ENCODE measurements around the gene GPHN. TPM values are rescaled to one million over a fixed set of nuclear protein-coding genes. Genes with fewer than 3 reads are reported as not detected.

GPHN gene
- total RNA-seq, 1 experiment from 2014 or later: 18.1 TPM

GRCh38 chr14:66802962-66803361 is 295.0 kb downstream of the GPHN start:
- H3K4me3 Mint-ChIP-seq: no peak overlapping the region
- H3K9me3 Mint-ChIP-seq: peaks cover 41% of the 10 kb centered on the region
- H3K27me3 Mint-ChIP-seq (ENCODE audit: low read depth): no peaks in the 10 kb centered on the region
- CTCF ChIA-PET: no interaction called here
- TF ChIP-seq, protein P1, sequence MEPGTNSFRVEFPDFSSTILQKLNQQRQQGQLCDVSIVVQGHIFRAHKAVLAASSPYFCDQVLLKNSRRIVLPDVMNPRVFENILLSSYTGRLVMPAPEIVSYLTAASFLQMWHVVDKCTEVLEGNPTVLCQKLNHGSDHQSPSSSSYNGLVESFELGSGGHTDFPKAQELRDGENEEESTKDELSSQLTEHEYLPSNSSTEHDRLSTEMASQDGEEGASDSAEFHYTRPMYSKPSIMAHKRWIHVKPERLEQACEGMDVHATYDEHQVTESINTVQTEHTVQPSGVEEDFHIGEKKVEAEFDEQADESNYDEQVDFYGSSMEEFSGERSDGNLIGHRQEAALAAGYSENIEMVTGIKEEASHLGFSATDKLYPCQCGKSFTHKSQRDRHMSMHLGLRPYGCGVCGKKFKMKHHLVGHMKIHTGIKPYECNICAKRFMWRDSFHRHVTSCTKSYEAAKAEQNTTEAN (CRISPR knock-in tag; IDR thresholded peaks at IDR 0.05): no peak
- TF ChIP-seq ZNF219 (CRISPR knock-in tag; IDR thresholded peaks at IDR 0.05; ENCODE audit: borderline replicate concordance) (no peak), FOXK1 (CRISPR knock-in tag; IDR thresholded peaks at IDR 0.05) (no peak), CBFB (CRISPR knock-in tag; IDR thresholded peaks at IDR 0.05; ENCODE audit: low read depth) (no peak), ZSCAN18 (CRISPR knock-in tag; IDR thresholded peaks at IDR 0.05) (no peak), STAT6 (CRISPR knock-in tag; conservative IDR thresholded peaks at IDR 0.05; ENCODE audit: low read depth) (no peak), E2F1 (CRISPR knock-in tag; IDR thresholded peaks at IDR 0.05) (no peak), ZNF232 (CRISPR knock-in tag; IDR thresholded peaks at IDR 0.05) (no peak), TCF7 (CRISPR knock-in tag; IDR thresholded peaks at IDR 0.05; ENCODE audit: low read depth) (no peak), FOXJ3 (CRISPR knock-in tag; IDR thresholded peaks at IDR 0.05; ENCODE audit: borderline replicate concordance) (no peak), SMAD4 (CRISPR knock-in tag; IDR thresholded peaks at IDR 0.05) (no peak), GRHL2 (CRISPR knock-in tag; IDR thresholded peaks at IDR 0.05; ENCODE audit: insufficient replicate concordance, severe bottlenecking) (no peak), FOXP1 (CRISPR knock-in tag; IDR thresholded peaks at IDR 0.05; ENCODE audit: borderline replicate concordance) (no peak), NR2C2 (CRISPR knock-in tag; IDR thresholded peaks at IDR 0.05) (no peak), MAX (CRISPR knock-in tag; IDR thresholded peaks at IDR 0.05) (no peak), ZNF416 (CRISPR knock-in tag; IDR thresholded peaks at IDR 0.05) (no peak)
- TF ChIP-seq, protein P2, sequence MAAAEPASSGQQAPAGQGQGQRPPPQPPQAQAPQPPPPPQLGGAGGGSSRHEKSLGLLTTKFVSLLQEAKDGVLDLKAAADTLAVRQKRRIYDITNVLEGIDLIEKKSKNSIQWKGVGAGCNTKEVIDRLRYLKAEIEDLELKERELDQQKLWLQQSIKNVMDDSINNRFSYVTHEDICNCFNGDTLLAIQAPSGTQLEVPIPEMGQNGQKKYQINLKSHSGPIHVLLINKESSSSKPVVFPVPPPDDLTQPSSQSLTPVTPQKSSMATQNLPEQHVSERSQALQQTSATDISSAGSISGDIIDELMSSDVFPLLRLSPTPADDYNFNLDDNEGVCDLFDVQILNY (CRISPR knock-in tag; IDR thresholded peaks at IDR 0.05): no peak
- TF ChIP-seq, protein P3, sequence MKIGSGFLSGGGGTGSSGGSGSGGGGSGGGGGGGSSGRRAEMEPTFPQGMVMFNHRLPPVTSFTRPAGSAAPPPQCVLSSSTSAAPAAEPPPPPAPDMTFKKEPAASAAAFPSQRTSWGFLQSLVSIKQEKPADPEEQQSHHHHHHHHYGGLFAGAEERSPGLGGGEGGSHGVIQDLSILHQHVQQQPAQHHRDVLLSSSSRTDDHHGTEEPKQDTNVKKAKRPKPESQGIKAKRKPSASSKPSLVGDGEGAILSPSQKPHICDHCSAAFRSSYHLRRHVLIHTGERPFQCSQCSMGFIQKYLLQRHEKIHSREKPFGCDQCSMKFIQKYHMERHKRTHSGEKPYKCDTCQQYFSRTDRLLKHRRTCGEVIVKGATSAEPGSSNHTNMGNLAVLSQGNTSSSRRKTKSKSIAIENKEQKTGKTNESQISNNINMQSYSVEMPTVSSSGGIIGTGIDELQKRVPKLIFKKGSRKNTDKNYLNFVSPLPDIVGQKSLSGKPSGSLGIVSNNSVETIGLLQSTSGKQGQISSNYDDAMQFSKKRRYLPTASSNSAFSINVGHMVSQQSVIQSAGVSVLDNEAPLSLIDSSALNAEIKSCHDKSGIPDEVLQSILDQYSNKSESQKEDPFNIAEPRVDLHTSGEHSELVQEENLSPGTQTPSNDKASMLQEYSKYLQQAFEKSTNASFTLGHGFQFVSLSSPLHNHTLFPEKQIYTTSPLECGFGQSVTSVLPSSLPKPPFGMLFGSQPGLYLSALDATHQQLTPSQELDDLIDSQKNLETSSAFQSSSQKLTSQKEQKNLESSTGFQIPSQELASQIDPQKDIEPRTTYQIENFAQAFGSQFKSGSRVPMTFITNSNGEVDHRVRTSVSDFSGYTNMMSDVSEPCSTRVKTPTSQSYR (CRISPR knock-in tag; IDR thresholded peaks at IDR 0.05): no peak
- TF ChIP-seq, protein P4, sequence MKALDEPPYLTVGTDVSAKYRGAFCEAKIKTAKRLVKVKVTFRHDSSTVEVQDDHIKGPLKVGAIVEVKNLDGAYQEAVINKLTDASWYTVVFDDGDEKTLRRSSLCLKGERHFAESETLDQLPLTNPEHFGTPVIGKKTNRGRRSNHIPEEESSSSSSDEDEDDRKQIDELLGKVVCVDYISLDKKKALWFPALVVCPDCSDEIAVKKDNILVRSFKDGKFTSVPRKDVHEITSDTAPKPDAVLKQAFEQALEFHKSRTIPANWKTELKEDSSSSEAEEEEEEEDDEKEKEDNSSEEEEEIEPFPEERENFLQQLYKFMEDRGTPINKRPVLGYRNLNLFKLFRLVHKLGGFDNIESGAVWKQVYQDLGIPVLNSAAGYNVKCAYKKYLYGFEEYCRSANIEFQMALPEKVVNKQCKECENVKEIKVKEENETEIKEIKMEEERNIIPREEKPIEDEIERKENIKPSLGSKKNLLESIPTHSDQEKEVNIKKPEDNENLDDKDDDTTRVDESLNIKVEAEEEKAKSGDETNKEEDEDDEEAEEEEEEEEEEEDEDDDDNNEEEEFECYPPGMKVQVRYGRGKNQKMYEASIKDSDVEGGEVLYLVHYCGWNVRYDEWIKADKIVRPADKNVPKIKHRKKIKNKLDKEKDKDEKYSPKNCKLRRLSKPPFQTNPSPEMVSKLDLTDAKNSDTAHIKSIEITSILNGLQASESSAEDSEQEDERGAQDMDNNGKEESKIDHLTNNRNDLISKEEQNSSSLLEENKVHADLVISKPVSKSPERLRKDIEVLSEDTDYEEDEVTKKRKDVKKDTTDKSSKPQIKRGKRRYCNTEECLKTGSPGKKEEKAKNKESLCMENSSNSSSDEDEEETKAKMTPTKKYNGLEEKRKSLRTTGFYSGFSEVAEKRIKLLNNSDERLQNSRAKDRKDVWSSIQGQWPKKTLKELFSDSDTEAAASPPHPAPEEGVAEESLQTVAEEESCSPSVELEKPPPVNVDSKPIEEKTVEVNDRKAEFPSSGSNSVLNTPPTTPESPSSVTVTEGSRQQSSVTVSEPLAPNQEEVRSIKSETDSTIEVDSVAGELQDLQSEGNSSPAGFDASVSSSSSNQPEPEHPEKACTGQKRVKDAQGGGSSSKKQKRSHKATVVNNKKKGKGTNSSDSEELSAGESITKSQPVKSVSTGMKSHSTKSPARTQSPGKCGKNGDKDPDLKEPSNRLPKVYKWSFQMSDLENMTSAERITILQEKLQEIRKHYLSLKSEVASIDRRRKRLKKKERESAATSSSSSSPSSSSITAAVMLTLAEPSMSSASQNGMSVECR (CRISPR knock-in tag; IDR thresholded peaks at IDR 0.05; ENCODE audit: borderline replicate concordance): no peak
- peaks cover 23% of the 10 kb centered on the region for H3K36me3 Mint-ChIP-seq
- H3K27ac Mint-ChIP-seq: no peak overlapping the region
- DNase-seq (ENCODE audit: low spot score) (no peak), ATAC-seq (no peak)
- POLR2A ChIA-PET: no interaction called here
- H3K4me1 Mint-ChIP-seq: no peaks in the 10 kb centered on the region
